ENCODE results near the gene KRT75. TPM values are rescaled to one million over a fixed set of nuclear protein-coding genes. Genes with fewer than 3 reads are reported as not detected.

The KRT75 gene
- total RNA-seq, 3 donors from 2014 or later, result not detected

DNA sequence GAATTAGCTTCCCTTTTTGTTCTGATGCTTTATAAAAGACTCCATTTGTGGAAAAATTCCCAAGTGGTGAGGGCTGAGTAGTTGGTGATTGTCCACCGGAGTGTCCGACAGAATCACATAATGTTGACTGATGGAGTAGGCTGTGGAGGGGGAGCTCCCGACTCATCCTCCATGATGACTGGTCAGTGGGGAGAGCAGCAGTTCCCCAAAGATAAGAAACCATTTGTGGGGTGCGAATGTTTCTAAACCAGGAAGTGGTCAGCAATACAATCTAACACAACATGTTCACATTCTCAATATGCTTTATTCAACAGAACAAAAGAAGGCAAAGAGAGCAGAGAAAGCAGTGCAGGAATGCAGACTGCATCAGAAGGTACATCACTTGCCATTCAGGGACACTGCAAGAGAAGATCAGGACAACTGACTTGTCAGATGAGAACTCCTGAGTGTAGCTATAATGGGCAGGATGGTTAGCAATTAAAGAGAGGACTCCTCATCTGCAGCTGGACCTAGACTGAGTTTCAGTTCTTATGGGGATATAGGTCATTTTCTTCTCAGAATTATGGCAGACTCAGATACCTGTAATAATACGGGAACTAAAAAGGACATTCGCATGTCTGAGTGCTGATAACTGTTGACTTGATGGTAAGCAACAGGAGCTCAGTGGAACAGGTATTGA, 12.3 kb upstream of the KRT75 start:
- Mint-ChIP-seq H3K4me1 (ENCODE audit: low read depth) (no peaks in the 10 kb centered on the region), H3K36me3 (ENCODE audit: insufficient read depth) (no peaks in the 10 kb centered on the region), H3K4me3 (no peak overlapping the region), H3K9me3 (no peaks in the 10 kb centered on the region), H3K27me3 (ENCODE audit: low read depth) (peaks cover 26% of the 10 kb centered on the region)
- ATAC-seq (no peak), DNase-seq (no peak)

DNA sequence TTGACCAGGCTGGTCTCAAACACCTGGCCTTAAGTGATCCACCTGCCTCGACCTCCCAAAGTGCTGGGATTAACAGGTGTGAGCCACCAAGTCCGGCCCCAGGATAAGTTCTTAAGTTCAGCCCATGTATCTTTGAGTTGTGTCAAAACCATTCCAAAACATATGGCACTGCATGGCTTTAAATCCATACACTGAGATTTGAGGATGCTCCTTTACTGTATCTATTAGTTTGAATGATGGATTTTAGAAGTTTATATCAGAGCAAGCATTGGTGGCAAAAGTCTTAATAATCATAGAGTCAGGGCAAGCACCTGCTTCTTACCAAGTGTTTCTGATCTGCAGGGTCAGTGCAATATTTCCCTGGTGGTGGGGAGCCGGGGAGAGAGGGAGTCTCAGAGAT, 11.7 kb upstream of the KRT75 start:
- H3K9me3 Mint-ChIP-seq, result no peaks in the 10 kb centered on the region
- no peak overlapping the region for H3K4me3 Mint-ChIP-seq
- ATAC-seq (no peak), DNase-seq (no peak)
- no peaks in the 10 kb centered on the region for H3K36me3 Mint-ChIP-seq (ENCODE audit: insufficient read depth)
- H3K27me3 Mint-ChIP-seq (ENCODE audit: low read depth), result peaks cover 32% of the 10 kb centered on the region
- no peaks in the 10 kb centered on the region for H3K4me1 Mint-ChIP-seq (ENCODE audit: low read depth)

DNA sequence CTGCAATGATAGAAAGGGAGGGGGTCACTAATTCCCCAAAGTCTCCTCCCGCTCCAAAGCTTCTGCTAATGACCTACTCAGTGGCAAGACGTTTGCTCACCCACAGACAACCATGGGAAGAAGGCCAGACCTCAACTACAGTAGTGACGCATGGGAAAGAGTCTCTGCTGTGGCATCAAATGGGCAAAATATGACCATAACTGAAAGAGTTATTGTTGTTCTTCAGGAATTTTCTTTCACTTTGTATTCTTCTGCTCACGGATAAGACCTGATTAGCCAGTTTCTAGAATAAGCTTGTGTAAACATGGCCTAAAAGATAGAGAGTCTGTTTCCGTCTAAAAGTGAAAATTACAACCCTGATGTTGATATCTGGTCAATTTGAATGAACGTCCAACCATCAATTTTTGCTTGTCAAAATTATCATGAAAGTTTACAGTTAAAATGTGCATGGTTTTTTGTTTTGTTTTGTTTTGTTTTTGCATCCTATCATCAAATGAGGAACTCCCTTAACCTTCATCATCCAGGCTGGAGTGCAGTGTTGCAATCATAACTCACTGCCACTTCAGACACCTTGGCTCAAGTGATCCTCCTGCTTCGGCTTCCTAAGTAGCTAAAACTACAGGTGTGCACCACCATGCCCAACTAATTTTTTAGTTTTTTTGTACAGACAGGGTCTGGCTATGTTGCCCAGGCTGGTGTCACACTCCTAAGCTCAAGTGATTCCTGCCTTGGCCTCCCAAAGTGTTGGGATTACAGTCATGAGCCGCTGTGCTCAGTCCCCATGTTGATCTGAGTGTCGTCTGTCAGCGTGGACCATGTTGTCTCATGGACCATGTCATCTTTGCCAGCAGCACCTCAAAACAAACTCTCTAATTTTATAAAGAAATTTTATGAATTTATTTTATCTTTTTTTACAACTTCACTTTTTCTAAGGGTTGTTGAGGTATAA, 10.8 kb upstream of the KRT75 start:
- peaks cover 34% of the 10 kb centered on the region for H3K27me3 Mint-ChIP-seq (ENCODE audit: low read depth)
- no peaks in the 10 kb centered on the region for H3K4me1 Mint-ChIP-seq (ENCODE audit: low read depth)
- DNase-seq, result no peak
- H3K36me3 Mint-ChIP-seq (ENCODE audit: insufficient read depth), result no peaks in the 10 kb centered on the region
- H3K9me3 Mint-ChIP-seq, result no peaks in the 10 kb centered on the region
- no peak overlapping the region for H3K4me3 Mint-ChIP-seq
- ATAC-seq, result no peak

DNA sequence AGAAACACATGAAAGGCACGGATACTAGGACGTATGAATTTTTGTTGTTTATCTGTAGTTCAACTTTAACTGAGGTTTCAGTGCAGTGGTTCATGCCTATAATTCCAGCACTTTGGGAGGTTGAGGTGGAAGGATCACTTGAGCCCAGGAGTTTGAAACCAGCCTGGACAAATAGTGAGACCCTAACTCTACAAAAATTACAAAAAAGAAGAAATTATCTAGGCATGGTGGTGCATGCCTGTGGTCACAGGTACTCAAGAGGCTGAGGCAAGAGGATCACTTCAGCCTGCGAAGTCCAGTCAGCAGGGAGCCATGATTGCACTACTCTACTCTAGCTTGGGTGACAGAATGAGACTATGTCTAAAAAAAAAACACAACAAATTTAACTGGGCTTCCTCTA, 9.8 kb upstream of the KRT75 start:
- DNase-seq, result no peak
- Mint-ChIP-seq H3K4me3 (no peak overlapping the region), H3K36me3 (ENCODE audit: insufficient read depth) (no peaks in the 10 kb centered on the region), H3K9me3 (no peaks in the 10 kb centered on the region), H3K4me1 (ENCODE audit: low read depth) (no peaks in the 10 kb centered on the region), H3K27me3 (ENCODE audit: low read depth) (peaks cover 37% of the 10 kb centered on the region)
- no peak for ATAC-seq

DNA sequence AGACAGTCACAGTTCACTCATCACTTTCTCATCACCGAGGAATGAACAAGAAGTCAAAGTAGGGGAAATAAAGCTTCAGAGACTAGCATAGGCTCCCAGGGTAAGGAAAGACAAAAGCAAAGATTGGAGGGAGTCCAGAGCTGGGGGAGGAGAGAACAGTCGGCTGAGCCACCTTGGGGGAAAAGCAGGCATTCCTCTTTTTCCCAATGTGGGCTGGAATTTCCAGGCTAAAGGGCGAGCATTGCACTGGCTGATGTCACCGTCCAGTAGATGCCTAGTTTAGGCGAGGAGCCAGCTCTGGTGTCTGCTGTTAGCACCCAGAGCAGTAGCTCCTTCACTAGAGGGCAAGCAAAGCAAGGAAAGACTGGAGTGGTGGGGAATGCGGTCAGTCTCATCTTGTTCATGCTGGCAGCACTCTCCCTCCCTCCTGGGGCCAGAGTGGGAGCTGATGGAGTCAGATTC, 8.5 kb upstream of the KRT75 start:
- DNase-seq (no peak), ATAC-seq (no peak)
- no peaks in the 10 kb centered on the region for H3K9me3 Mint-ChIP-seq
- no peaks in the 10 kb centered on the region for H3K4me1 Mint-ChIP-seq (ENCODE audit: low read depth)
- H3K36me3 Mint-ChIP-seq (ENCODE audit: insufficient read depth), result no peaks in the 10 kb centered on the region
- peaks cover 37% of the 10 kb centered on the region for H3K27me3 Mint-ChIP-seq (ENCODE audit: low read depth)
- H3K4me3 Mint-ChIP-seq, result no peak overlapping the region

DNA sequence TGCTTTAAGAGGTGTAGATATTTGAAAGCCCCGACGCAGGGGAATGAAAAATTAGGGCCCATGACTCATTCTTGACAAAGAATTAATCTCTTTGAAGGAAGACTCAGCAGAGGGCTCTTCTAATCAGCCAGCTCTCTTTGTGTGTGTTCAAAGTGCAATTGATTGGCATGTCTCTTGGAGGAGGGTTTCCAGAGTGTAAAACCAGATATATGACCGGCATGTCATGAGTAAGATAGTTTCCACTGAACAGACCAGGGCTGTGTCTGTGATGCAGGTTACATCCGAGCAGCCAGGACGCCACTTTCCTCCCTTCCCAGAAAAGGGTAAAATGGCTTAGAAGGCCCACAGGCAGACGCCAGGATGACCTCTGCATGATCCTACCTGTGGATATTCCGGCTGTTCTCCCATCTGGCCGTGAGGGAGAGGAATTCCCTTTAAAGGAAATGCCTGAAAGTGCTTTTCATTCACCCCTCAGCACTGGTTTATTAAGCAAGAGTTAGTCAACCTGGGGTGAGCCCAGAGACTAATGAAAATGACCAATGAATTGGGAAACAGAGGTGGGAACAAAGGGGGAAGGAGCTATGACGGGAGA, 7.2 kb upstream of the KRT75 start:
- Mint-ChIP-seq H3K4me3 (no peak overlapping the region), H3K27me3 (ENCODE audit: low read depth) (peaks cover 40% of the 10 kb centered on the region), H3K36me3 (ENCODE audit: insufficient read depth) (no peaks in the 10 kb centered on the region), H3K4me1 (ENCODE audit: low read depth) (no peaks in the 10 kb centered on the region), H3K9me3 (no peaks in the 10 kb centered on the region)
- no peak for ATAC-seq
- no peak for DNase-seq

DNA sequence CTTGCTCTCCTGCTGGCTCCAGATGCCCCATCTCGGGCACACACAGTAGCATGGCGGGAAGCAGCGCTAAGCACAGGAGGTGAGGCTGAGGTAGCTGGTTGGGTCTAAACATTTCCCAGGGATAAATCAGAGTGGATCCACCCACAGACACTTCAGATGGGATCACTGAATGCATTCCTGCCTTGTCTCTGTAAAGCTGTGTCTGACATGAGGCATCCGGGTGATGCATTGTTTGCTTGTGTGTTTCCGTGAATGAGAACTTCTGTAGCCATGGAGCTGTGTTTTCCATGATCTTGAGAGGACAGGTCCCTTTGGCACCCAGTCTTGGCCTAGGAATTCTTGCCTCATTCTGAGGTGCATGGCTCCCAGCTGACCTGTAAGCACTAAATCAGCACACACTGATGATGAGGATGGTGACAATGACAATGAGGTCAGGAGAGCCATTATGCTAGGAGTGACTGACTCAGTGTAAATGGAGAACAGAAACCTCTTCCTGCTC, 6.7 kb upstream of the KRT75 start:
- no peak for DNase-seq
- Mint-ChIP-seq H3K4me1 (ENCODE audit: low read depth) (no peaks in the 10 kb centered on the region), H3K9me3 (no peaks in the 10 kb centered on the region), H3K27me3 (ENCODE audit: low read depth) (peaks cover 41% of the 10 kb centered on the region), H3K4me3 (no peak overlapping the region), H3K36me3 (ENCODE audit: insufficient read depth) (no peaks in the 10 kb centered on the region)
- ATAC-seq, result no peak

DNA sequence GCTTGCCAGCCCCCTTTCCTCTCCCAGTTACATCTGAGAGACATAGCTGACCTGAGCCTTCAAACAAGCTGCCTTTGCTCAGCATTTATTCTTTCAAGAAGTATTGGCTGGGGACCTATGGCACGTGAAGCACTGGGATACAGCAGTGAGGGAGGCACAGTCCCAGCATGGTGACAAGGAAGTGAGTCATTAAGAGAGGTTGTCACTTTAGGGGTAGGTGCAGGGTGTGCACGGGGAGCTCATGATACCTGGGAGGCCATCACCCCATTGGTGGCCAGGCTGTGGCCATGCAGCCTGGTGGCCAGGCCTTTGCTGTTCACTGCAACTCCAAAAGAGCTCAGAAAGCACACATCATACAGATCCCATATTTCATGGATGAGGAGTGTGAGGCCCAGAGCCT, 5.7 kb upstream of the KRT75 start:
- Mint-ChIP-seq H3K9me3 (no peaks in the 10 kb centered on the region), H3K4me3 (no peak overlapping the region), H3K36me3 (ENCODE audit: insufficient read depth) (no peaks in the 10 kb centered on the region), H3K4me1 (ENCODE audit: low read depth) (no peaks in the 10 kb centered on the region), H3K27me3 (ENCODE audit: low read depth) (peaks cover 47% of the 10 kb centered on the region)
- ATAC-seq (no peak), DNase-seq (no peak)

DNA sequence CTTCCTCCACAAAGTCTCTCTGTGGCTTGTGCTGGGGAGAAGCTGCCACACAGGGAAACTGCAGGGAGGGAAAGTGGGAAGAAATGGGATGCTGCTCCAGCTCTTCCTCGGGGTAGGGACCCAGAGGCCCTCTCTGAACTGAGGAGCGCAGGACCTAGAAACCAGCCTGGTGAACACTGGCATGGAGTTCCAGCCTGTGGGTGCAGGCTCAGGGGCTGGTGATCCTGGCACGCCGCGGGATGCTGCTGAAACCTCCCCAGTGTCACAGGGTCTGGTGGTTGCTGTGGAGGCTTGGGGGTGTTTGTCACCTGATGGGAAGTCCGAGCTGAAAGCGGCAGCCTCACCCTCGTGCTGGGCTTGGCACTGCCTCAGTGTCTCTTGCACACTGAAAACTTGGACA, 5.2 kb upstream of the KRT75 start:
- DNase-seq, result no peak
- ATAC-seq, result no peak
- H3K4me3 Mint-ChIP-seq, result no peak overlapping the region
- H3K9me3 Mint-ChIP-seq, result no peaks in the 10 kb centered on the region
- no peaks in the 10 kb centered on the region for H3K36me3 Mint-ChIP-seq (ENCODE audit: insufficient read depth)
- H3K27me3 Mint-ChIP-seq (ENCODE audit: low read depth), result peaks cover 48% of the 10 kb centered on the region
- no peaks in the 10 kb centered on the region for H3K4me1 Mint-ChIP-seq (ENCODE audit: low read depth)

DNA sequence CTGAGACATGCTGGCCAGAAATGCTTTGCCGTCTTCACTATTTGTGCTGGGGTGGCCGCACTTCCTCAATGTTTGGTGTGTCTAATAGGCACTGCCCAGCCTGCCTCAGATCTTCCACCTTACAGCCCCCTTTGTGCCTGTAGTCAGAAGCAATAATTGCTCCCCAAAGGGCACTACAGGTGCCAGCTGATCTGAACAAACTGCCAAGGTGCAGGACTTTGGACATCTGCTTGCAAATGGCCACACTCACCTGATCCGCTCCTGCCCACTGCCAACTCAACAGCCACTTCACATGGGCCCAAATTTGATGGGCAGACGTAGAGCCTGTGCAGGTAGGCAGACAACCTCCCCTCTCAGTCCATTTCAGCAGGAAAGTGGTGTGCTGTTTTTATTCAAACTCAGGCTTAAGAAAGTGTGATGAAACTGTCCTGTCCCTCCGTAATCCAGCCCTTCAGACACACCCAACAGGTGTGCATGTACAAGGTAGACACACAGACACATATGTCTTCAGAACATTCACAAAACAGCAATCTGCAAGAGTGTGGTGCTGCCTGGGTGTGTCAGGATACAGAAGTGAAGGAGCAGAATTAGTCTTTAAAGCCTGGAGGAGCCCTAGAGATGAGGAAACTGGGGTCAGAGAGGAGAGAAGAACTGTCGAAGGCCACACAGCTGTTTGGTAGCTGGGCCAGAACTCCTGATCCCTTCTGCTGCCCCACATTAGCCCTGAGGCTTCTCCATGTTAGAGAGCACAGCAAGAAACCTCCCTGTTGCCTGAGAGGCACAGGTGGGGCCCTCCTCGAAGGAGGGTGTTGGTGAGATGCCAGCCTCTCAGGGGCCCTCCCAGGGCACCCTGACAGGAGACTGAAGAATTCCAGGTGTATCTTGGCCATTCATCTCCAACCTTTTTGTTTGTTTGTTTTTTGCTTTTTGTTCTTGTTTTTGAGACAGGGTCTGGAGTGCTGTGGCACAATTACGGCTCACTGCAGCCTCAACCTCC, 4.4 kb upstream of the KRT75 start:
- Mint-ChIP-seq H3K9me3 (no peaks in the 10 kb centered on the region), H3K4me1 (ENCODE audit: low read depth) (no peaks in the 10 kb centered on the region), H3K4me3 (no peak overlapping the region), H3K36me3 (ENCODE audit: insufficient read depth) (no peaks in the 10 kb centered on the region), H3K27me3 (ENCODE audit: low read depth) (peaks cover 48% of the 10 kb centered on the region)
- ATAC-seq, result no peak
- DNase-seq, result no peak

DNA sequence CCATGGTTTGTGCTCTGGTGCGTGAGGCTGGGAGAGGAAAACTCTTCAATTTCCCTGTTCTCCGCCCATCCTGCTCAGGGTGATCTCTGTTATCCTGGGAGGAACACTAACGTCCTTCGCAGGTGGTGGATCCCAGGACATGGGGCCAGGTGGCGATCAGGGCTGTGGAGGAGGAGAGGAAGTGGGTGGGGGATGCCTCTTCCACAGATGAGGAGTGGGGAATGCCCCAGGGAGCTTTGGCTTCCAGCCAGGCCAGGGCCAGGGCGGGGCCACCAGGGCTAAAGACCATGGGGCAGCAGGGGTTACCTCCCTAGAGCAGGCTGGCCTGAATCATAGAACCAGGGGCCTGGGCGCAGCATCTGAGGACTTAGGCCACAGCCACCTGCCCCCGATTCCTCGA, 3.3 kb upstream of the KRT75 start:
- Mint-ChIP-seq H3K4me3 (no peak overlapping the region), H3K27me3 (ENCODE audit: low read depth) (peaks cover 47% of the 10 kb centered on the region), H3K36me3 (ENCODE audit: insufficient read depth) (no peaks in the 10 kb centered on the region), H3K4me1 (ENCODE audit: low read depth) (no peaks in the 10 kb centered on the region), H3K9me3 (no peaks in the 10 kb centered on the region)
- ATAC-seq (no peak), DNase-seq (no peak)

DNA sequence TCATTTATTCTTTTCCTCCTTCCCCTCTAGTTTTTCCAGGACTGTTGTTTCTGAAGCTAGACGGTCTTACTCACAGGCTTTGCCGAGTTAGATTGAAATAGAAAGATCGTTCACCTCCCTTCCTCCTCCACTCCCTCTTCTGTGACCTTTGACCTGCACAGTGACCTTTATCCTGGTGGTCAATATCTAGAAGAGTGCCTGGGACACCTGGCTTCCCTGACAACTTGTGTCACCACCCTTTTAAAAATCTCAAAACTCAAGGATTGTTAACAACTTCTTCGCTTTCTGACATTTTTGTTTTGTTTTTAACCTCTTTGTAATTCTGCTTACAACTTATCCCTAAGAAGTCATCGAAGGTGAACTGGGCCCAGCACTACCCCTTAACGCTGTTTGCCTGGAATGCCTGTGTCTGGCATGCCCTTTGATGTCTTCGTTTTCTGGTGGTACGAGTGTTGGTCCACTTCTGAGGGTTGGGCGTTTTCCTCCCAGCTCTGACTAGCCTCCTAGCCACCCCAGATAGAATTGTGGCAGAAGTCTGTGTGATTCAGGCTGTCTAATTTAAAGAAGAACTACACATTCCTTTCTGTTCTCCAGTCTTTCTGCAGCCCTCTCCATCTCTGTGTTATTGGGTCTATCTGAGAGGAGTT, 2.8 kb upstream of the KRT75 start:
- no peaks in the 10 kb centered on the region for H3K4me1 Mint-ChIP-seq (ENCODE audit: low read depth)

DNA sequence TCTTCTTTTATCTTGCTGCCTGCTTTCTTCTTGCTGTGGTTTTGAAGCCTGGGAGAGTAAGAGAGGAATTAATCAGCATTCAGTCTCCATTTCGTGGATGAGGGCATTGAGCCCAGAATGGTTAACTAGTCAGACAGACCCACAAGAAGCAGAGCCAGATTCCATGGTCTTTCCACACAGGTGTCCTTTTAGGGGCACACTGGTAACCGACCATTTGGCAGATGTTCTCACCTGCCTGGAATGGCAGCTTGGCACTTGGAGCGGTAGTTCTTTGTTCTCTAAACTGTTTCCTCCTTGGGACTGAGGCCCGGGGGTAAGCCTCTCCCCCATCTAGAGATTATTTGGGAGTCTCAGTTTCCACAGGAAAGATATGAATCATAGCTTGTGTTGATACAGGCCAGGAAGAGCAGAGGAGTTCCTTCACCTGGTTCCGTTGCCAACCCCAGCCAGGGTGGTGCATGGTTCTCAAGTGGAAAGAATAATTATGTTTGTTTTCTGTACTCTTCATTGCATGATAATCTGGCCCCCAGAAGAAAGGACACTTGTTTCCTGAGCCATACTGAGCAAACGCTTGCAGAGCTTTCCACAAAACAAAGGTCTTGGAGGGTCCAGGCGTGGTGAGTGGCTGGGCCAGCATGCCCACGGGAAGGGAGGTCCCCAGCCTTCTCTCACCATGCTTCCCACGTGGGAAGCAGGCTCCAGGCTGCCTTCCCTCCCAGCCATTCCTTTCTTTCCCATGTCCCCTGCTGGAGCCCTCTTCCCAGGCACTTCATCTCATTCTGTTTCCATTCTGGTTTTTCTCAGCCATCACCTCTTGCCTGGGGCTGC, 2.0 kb upstream of the KRT75 start:
- H3K4me3 Mint-ChIP-seq, result no peak overlapping the region
- no peak for DNase-seq
- no peaks in the 10 kb centered on the region for H3K36me3 Mint-ChIP-seq (ENCODE audit: insufficient read depth)
- H3K9me3 Mint-ChIP-seq, result no peaks in the 10 kb centered on the region
- no peak for ATAC-seq
- peaks cover 38% of the 10 kb centered on the region for H3K27me3 Mint-ChIP-seq (ENCODE audit: low read depth)
- H3K4me1 Mint-ChIP-seq (ENCODE audit: low read depth), result no peaks in the 10 kb centered on the region

More for the DNA sequence above, 2.8 kb upstream of the KRT75 start:
- Mint-ChIP-seq H3K4me3 (no peak overlapping the region), H3K9me3 (no peaks in the 10 kb centered on the region), H3K27me3 (ENCODE audit: low read depth) (peaks cover 42% of the 10 kb centered on the region), H3K36me3 (ENCODE audit: insufficient read depth) (no peaks in the 10 kb centered on the region)
- DNase-seq, result no peak
- ATAC-seq, result no peak
